ENCODE data around the gene ZNF487.

DNA sequence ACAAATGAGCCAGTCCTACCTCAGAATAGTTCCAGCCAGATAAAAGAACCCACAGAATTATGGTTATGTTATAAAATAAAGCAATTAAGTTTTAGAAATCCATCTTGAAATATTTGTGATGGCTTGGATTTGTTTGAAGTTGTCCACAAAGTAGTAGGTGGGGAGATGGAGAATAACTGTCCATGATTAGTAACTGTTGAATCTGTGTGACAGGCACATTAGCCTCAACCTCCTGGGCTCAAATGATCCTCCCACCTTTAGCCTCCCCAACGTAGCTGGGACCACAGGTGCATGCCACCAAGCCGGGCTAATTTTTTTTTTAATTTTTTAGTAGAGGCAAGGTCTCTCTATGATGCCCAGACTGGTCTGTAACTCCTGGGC, 38.0 kb upstream of the ZNF487 start:
- no peak; the same call in 1 of the 2 replicates for TF ChIP-seq POLR2A (IDR thresholded peaks at IDR 0.05; ENCODE audit: low read depth, low read length)
- TF ChIP-seq CTCF (conservative IDR thresholded peaks at IDR 0.05; ENCODE audit: low read depth, low read length) = no peak
- TF ChIP-seq, protein P1, sequence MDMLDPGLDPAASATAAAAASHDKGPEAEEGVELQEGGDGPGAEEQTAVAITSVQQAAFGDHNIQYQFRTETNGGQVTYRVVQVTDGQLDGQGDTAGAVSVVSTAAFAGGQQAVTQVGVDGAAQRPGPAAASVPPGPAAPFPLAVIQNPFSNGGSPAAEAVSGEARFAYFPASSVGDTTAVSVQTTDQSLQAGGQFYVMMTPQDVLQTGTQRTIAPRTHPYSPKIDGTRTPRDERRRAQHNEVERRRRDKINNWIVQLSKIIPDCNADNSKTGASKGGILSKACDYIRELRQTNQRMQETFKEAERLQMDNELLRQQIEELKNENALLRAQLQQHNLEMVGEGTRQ (IDR thresholded peaks at IDR 0.05; ENCODE audit: low read depth, low read length) = no peak
- no peak for TF ChIP-seq NFE2L2 (IDR thresholded peaks at IDR 0.05; ENCODE audit: low read depth, low read length)
- no peak for TF ChIP-seq MAFK (IDR thresholded peaks at IDR 0.05; ENCODE audit: low read depth, low read length)

Data from IMR-90 (cell line).